Measurements from ENCODE around the gene GRHL1.

Gene GRHL1

GRCh38 chr2:9972621-9973479, 21.4 kb downstream of the GRHL1 start:
- DNase-seq (ENCODE audit: low read depth): no peak

- DNase-seq (ENCODE audit: low read depth): no peak
Measured at GRCh38 chr2:9973690-9974089, 22.2 kb downstream of the GRHL1 start.

GRCh38 chr2:9974343-9974742, 22.9 kb downstream of the GRHL1 start:
- no peak for DNase-seq (ENCODE audit: low read depth)

GRCh38 chr2:9975328-9975727, 23.8 kb downstream of the GRHL1 start:
- no peak for DNase-seq (ENCODE audit: low read depth)

GRCh38 chr2:9975805-9976447, 24.4 kb downstream of the GRHL1 start:
- no peak for DNase-seq (ENCODE audit: low read depth)

- no peak for DNase-seq (ENCODE audit: low read depth)
Measured at GRCh38 chr2:9979977-9980376, 28.5 kb downstream of the GRHL1 start.

- no peak for DNase-seq (ENCODE audit: low read depth)
Measured at GRCh38 chr2:9980520-9980919, 29.0 kb downstream of the GRHL1 start.

GRCh38 chr2:9981655-9982054, 30.2 kb downstream of the GRHL1 start:
- DNase-seq (ENCODE audit: low read depth): no peak

GRCh38 chr2:9982248-9982647, 30.8 kb downstream of the GRHL1 start:
- no peak for DNase-seq (ENCODE audit: low read depth)

- DNase-seq (ENCODE audit: low read depth): no peak
Measured at GRCh38 chr2:9982891-9983290, 31.4 kb downstream of the GRHL1 start.

GRCh38 chr2:9983401-9984216, 32.1 kb downstream of the GRHL1 start:
- DNase-seq (ENCODE audit: low read depth): no peak

- no peak for DNase-seq (ENCODE audit: low read depth)
Measured at GRCh38 chr2:9984217-9984739, 32.8 kb downstream of the GRHL1 start.

GRCh38 chr2:9984871-9985480, 33.5 kb downstream of the GRHL1 start:
- DNase-seq (ENCODE audit: low read depth): no peak

- no peak for DNase-seq (ENCODE audit: low read depth)
Measured at GRCh38 chr2:9985531-9986328, 34.2 kb downstream of the GRHL1 start.

- DNase-seq (ENCODE audit: low read depth): no peak
Measured at GRCh38 chr2:9988320-9988719, 36.8 kb downstream of the GRHL1 start.

GRCh38 chr2:9990736-9991135, 39.2 kb downstream of the GRHL1 start:
- DNase-seq (ENCODE audit: low read depth): no peak

GRCh38 chr2:9991221-9991620, 39.7 kb downstream of the GRHL1 start:
- no peak for DNase-seq (ENCODE audit: low read depth)

GRCh38 chr2:9991829-9992273, 40.4 kb downstream of the GRHL1 start:
- DNase-seq (ENCODE audit: low read depth): no peak

- no peak for DNase-seq (ENCODE audit: low read depth)
Measured at GRCh38 chr2:9992427-9993187, 41.1 kb downstream of the GRHL1 start.

GRCh38 chr2:9993488-9994165, 42.1 kb downstream of the GRHL1 start:
- DNase-seq (ENCODE audit: low read depth): no peak

Measured in stimulated activated CD8-positive, alpha-beta memory T cell treated with anti-CD3 and anti-CD28 coated beads, Interleukin-12 subunit alpha, Interleukin-12 subunit beta, amount 100 ng/mL, for 4 hours (primary cell).